RWPE2 (cell line): ENCODE results near the gene DCAF6.

Source experiments
- ATAC-seq: fragments of 200-7000 bp; cut with Tn5 transposase; 3 replicates; pipeline ENCODE4 v1.9.1; 2021; ENCODE audit warnings: low read depth
- DNase-seq: peaks from one replicate; pipeline ENCODE4 v3.0.0-alpha.2; 2020; ENCODE audit warnings: low spot score
- H3K27ac ChIP-seq: fragments of 450-650 bp; 2 replicates; pipeline ENCODE4 v1.5.1; 2017; ENCODE audit warnings: mild to moderate bottlenecking; ENCODE audit not compliant: poor library complexity, severe bottlenecking
- H3K27me3 ChIP-seq: fragments of 250-450 bp; sonication (Bioruptor Pico); 2 replicates; pipeline ENCODE4 v1.5.1; 2021; ENCODE audit warnings: mild to moderate bottlenecking, moderate library complexity; ENCODE audit not compliant: insufficient read depth, poor library complexity, severe bottlenecking
- H3K36me3 ChIP-seq: fragments of 250-450 bp; sonication (Bioruptor Pico); 2 replicates; pipeline ENCODE4 v1.5.1; 2020; ENCODE audit warnings: low read depth, mild to moderate bottlenecking, moderate library complexity
- H3K4me1 ChIP-seq: fragments of 250-450 bp; sonication (Bioruptor Pico); 2 replicates; pipeline ENCODE4 v1.5.1; 2021; ENCODE audit warnings: mild to moderate bottlenecking, moderate library complexity; ENCODE audit not compliant: insufficient read depth, poor library complexity, severe bottlenecking
- H3K4me3 ChIP-seq: fragments of 250-450 bp; sonication (Bioruptor Pico); 2 replicates; pipeline ENCODE4 v1.5.1; 2021; ENCODE audit warnings: mild to moderate bottlenecking, moderate library complexity; ENCODE audit not compliant: severe bottlenecking
- H3K9me3 ChIP-seq: fragments of 250-450 bp; sonication (Bioruptor Pico); 2 replicates; pipeline ENCODE4 v1.5.1; 2021; ENCODE audit warnings: mild to moderate bottlenecking, moderate library complexity; ENCODE audit not compliant: severe bottlenecking
- TF ChIP-seq, protein P1 (sequence below): fragments of 450-650 bp; IDR thresholded peaks from one replicate; pipeline ENCODE4 v1.5.1; 2017; ENCODE audit warnings: mild to moderate bottlenecking, moderate library complexity; ENCODE audit not compliant: poor library complexity, severe bottlenecking

The DCAF6 gene

DNA sequence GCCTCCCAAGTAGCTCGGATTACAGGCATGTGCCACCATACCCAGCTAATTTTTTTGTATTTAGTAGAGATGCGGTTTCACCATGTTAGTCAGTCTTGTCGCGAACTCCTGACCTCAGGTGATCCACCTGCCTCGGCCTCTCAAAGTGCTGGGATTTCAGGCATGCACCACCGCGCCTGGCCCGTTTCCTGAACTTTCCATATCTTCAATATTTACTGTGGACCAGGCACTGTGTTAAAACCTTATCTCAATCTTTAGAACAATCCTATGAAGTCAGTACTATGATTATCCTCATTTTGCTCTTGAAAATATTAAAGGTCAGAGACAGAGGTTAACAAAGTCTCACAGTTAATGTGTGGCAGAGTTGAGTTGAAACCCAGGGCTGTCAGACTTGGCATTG is 20.9 kb upstream of the DCAF6 start:
- Histone ChIP-seq H3K4me3 (no peak overlapping the region), H3K9me3 (no peaks in the 10 kb centered on the region), H3K4me1 (peaks cover 8% of the 10 kb centered on the region), H3K27ac (no peak overlapping the region), H3K36me3 (peaks cover 5% of the 10 kb centered on the region; the same call in 1 of the 2 replicates), H3K27me3 (no peaks in the 10 kb centered on the region)
- DNase-seq (no peak), ATAC-seq (no peak)
- TF ChIP-seq, protein P1, sequence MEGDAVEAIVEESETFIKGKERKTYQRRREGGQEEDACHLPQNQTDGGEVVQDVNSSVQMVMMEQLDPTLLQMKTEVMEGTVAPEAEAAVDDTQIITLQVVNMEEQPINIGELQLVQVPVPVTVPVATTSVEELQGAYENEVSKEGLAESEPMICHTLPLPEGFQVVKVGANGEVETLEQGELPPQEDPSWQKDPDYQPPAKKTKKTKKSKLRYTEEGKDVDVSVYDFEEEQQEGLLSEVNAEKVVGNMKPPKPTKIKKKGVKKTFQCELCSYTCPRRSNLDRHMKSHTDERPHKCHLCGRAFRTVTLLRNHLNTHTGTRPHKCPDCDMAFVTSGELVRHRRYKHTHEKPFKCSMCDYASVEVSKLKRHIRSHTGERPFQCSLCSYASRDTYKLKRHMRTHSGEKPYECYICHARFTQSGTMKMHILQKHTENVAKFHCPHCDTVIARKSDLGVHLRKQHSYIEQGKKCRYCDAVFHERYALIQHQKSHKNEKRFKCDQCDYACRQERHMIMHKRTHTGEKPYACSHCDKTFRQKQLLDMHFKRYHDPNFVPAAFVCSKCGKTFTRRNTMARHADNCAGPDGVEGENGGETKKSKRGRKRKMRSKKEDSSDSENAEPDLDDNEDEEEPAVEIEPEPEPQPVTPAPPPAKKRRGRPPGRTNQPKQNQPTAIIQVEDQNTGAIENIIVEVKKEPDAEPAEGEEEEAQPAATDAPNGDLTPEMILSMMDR, result no peak

DNA sequence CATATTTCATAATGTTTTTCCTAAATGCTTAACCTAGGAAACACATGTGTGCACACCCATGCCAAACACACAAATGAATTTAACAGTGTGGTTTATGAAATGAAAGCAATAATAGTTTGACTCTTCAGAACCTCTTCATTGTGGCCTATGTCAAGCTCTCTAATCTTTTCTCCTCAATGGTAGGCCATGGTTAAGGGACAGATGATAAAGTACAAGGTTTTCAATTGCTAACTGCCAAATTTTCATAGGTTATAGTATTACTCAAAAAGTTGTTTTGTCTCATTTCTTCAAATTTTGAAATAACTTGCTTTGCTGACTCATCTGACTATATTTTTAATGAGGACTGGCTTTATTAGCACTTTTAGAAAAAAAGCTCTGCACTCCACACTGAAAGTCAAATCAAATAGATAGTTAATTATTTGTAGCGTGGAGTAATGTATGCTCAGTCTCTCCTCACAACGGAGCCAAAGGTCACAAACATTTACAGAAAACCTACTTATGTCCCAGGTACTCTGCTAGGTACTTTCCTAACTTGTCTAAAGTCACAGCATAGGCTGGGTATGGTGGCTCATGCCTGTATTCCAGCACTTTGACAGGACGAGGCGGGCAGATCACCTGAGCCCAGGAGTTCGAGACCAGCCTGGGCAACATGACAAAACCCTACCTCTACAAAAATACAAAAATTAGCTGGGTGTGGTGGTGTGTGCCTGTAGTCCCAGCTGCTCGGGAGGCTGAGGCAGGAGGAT is 19.5 kb upstream of the DCAF6 start:
- Histone ChIP-seq H3K27ac (no peak overlapping the region), H3K36me3 (peaks cover 5% of the 10 kb centered on the region; the same call in 1 of the 2 replicates), H3K4me3 (no peak overlapping the region), H3K27me3 (no peaks in the 10 kb centered on the region), H3K9me3 (no peaks in the 10 kb centered on the region), H3K4me1 (peaks cover 3% of the 10 kb centered on the region)
- DNase-seq (no peak), ATAC-seq (no peak)
- TF ChIP-seq, protein P1, result no peak

DNA sequence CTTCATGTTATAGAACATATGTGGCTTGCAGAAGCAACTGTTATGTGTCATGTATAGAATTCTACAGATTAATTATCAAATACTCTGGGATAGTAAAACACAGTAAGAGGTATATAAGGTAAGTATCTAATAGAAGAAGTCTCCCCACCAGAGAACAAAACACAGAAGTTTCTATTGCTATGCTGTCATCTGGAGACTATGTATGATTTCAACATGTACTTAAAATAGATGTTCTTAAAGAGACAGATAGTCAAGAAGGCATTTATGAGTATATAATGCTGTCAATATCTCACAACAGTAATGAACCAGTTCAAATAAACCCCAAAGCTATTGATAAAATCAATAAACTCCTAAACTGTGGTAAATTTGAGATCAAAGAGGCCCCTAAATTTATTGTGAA is 14.5 kb upstream of the DCAF6 start:
- ATAC-seq (no peak), DNase-seq (no peak)
- peaks cover 12% of the 10 kb centered on the region for H3K4me1 ChIP-seq
- H3K27me3 ChIP-seq, result no peaks in the 10 kb centered on the region
- H3K36me3 ChIP-seq, result peaks cover 5% of the 10 kb centered on the region; the same call in 1 of the 2 replicates
- H3K9me3 ChIP-seq, result no peaks in the 10 kb centered on the region
- H3K27ac ChIP-seq, result no peak overlapping the region
- H3K4me3 ChIP-seq, result no peak overlapping the region
- TF ChIP-seq, protein P1, result no peak

DNA sequence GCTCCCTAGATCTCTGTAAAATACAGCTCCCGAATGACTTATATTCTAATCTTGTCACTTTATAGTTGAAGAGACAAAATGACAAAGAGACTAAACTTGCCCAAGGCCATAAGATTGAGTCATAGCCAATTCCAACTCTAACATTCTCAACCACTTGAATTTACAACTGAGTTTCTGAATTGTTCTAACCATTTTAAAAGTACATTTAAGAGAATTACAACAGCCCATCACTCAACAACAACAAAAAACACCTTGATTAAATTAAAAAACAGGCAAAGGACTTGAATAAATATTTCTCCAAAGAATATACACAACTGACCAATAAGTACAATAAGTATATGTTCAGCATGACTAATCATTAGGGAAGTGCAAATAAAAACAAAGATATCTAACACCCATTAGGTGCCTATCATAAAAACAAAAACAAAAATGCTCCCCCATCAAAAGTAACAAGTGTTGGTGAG is 13.8 kb upstream of the DCAF6 start:
- Histone ChIP-seq H3K27ac (no peak overlapping the region), H3K4me1 (peaks cover 12% of the 10 kb centered on the region), H3K4me3 (no peak overlapping the region), H3K9me3 (no peaks in the 10 kb centered on the region), H3K36me3 (peaks cover 5% of the 10 kb centered on the region; the same call in 1 of the 2 replicates), H3K27me3 (no peaks in the 10 kb centered on the region)
- ATAC-seq, result no peak
- DNase-seq, result no peak
- TF ChIP-seq, protein P1, result no peak
